Spleen (tissue), 11 donors: Measurements from ENCODE around the gene DNAJB13. TPM values are rescaled to one million over a fixed set of nuclear protein-coding genes. Genes with fewer than 3 reads are reported as not detected.

ENCODE experiments used
- DNase-seq: peaks from one replicate; pipeline ENCODE4 v3.0.0-alpha.2; 2020
- H3K27ac ChIP-seq, 8 donors: fragments of 200-600 bp; sonication (generic) in 7 of 8; 1 replicate in 4 of 8; 2 replicates in 4 of 8; pipeline versions ENCODE4 v1.5.0 to v1.8.0; 2016 to 2021; ENCODE audit warnings: inconsistent platforms in 4 of 8, mild to moderate bottlenecking in 4 of 8, moderate library complexity in 1 of 8
- H3K27me3 ChIP-seq, 7 donors: fragments of 200-600 bp; sonication (generic) in 6 of 7; replicated peaks in 1 of 7; 1 replicate in 4 of 7; 2 replicates in 3 of 7; pipeline versions ENCODE4 v1.5.0 to v1.8.0; 2016 to 2021; ENCODE audit warnings: inconsistent platforms in 3 of 7, mild to moderate bottlenecking in 1 of 7
- H3K36me3 ChIP-seq, 6 donors: fragments of 200-600 bp; sonication (generic) in 5 of 6; 1 replicate in 4 of 6; 2 replicates in 2 of 6; pipeline versions ENCODE4 v1.5.0 to v1.8.0; 2016 to 2021; ENCODE audit warnings: inconsistent platforms in 2 of 6
- H3K4me1 ChIP-seq, 6 donors: fragments of 200-600 bp; sonication (generic) in 5 of 6; 1 replicate in 3 of 6; 2 replicates in 3 of 6; pipeline versions ENCODE4 v1.5.0 to v1.8.0; 2016 to 2021; ENCODE audit warnings: inconsistent platforms in 3 of 6
- H3K4me3 ChIP-seq, 8 donors: fragments of 200-600 bp; sonication (generic) in 7 of 8; 1 replicate in 4 of 8; 2 replicates in 4 of 8; pipeline versions ENCODE4 v1.5.0 to v1.8.0; 2016 to 2021; ENCODE audit warnings: inconsistent platforms in 4 of 8, mild to moderate bottlenecking in 4 of 8, moderate library complexity in 2 of 8
- H3K9me3 ChIP-seq, 8 donors: fragments of 200-600 bp; sonication (generic) in 7 of 8; 1 replicate in 4 of 8; 2 replicates in 4 of 8; pipeline versions ENCODE4 v1.5.0 to v1.8.0; 2016 to 2021; ENCODE audit warnings: inconsistent platforms in 4 of 8
- POLR2A ChIP-seq, 3 donors: fragments of 450-650 bp; IDR thresholded peaks; one replicate each; pipeline ENCODE4 v1.5.1; 2017; ENCODE audit warnings: antibody characterized with exemption in 3 of 3, mild to moderate bottlenecking in 1 of 3
- POLR2AphosphoS5 ChIP-seq, 3 donors: sonication (generic); formaldehyde crosslinking; IDR thresholded peaks; one replicate each; pipeline ENCODE4 v1.5.1; 2017; ENCODE audit warnings: antibody characterized with exemption in 3 of 3
- WGBS, 5 donors: extraction: QIAGEN DNeasy Blood & Tissue Kit in 3 of 5; methylation state at CpG; one replicate each; pipeline versions ENCODE4 v1.1.5 to v1.1.7; 2013 to 2018; 5-methylcytosine and 5-hydroxymethylcytosine counted together
- intact Hi-C: fragments of 100-400 bp; cut with DNase I; formaldehyde crosslinking; loops from one replicate; pipeline ENCODE4 v1.15.0; 2023; ENCODE audit warnings: low total_unique reads
- polyA plus RNA-seq, 3 donors: library from polyadenylated mRNA; stranded (reverse); fragments of 200-250 nt; gene quantifications; one replicate each; pipeline ENCODE4 v1.2.1, GENCODE V29; 2013
- total RNA-seq, 7 donors: library from RNA; depleted of rRNA in 3 of 7; stranded (reverse); fragments of >200 nt in 3 of 7; fragmentation: NEBNext Ultra II Directional in 4 of 7; extraction: Animal tissue kit (Norgen Biotek cat#: 25700) in 4 of 7; gene quantifications; one replicate each; pipeline versions ENCODE4 v1.1.0 to v1.2.1, GENCODE V29; 2016 to 2021
- TF ChIP-seq, protein P1 (sequence below), 11 experiments: fragments of 200-600 bp in 7 of 11; fragments of 450-650 bp in 4 of 11; sonication (generic) in 4 of 11; IDR thresholded peaks in 8 of 11; conservative IDR thresholded peaks in 3 of 11; 1 replicate in 7 of 11; 2 replicates in 4 of 11; pipeline versions ENCODE4 v1.4.0 to v1.8.0; 2016 to 2021; ENCODE audit warnings: antibody characterized with exemption in 11 of 11, inconsistent platforms in 4 of 11, mild to moderate bottlenecking in 1 of 11
- donor health status: healthy with polysubstance abuse.
- donor health status: DM: no; HTN: no; CAD: no; lungs with moderate emphysema.
- donor health status: DM: no; HTN: no; CAD: no.
- donor health status: Bipolar disorder and iron deficiency.
- donor health status: healthy.
- donor health status: DM: no; HTN: no; CAD: no.
- donor health status: DM: yes; HTN: yes; CAD: no.

DNAJB13 gene
- total and polyA plus RNA-seq, 10 donors, result 0.04 to 0.32 (median 0.06) TPM; not detected in 7

- WGBS, 5 donors, result 81 to 89% (median 85%) methylated on average over 18 of the region's 18 CpGs
- no peak overlapping the region for H3K4me3 ChIP-seq
- H3K4me1 ChIP-seq, result peaks cover 0 to 8% (median 0%) of the 10 kb centered on the region in 6 donors
- peaks cover 0 to 26% (median 0%) of the 10 kb centered on the region in 7 donors for H3K27me3 ChIP-seq
- intact Hi-C loops, result no loop called here
- TF ChIP-seq POLR2AphosphoS5 (IDR thresholded peaks at IDR 0.05) (no peak), POLR2A (IDR thresholded peaks at IDR 0.05) (no peak)
- TF ChIP-seq, protein P1, sequence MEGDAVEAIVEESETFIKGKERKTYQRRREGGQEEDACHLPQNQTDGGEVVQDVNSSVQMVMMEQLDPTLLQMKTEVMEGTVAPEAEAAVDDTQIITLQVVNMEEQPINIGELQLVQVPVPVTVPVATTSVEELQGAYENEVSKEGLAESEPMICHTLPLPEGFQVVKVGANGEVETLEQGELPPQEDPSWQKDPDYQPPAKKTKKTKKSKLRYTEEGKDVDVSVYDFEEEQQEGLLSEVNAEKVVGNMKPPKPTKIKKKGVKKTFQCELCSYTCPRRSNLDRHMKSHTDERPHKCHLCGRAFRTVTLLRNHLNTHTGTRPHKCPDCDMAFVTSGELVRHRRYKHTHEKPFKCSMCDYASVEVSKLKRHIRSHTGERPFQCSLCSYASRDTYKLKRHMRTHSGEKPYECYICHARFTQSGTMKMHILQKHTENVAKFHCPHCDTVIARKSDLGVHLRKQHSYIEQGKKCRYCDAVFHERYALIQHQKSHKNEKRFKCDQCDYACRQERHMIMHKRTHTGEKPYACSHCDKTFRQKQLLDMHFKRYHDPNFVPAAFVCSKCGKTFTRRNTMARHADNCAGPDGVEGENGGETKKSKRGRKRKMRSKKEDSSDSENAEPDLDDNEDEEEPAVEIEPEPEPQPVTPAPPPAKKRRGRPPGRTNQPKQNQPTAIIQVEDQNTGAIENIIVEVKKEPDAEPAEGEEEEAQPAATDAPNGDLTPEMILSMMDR (IDR thresholded peaks at IDR 0.05 in 8 of 11, conservative IDR thresholded peaks at IDR 0.05 in 3 of 11), result no peak
- H3K36me3 ChIP-seq, result no peaks in the 10 kb centered on the region
- no peaks in the 10 kb centered on the region for H3K9me3 ChIP-seq
- no peak for DNase-seq
- no peak overlapping the region for H3K27ac ChIP-seq
Measured at GRCh38 chr11:73958521-73959141, 7.8 kb downstream of the DNAJB13 start.

DNA sequence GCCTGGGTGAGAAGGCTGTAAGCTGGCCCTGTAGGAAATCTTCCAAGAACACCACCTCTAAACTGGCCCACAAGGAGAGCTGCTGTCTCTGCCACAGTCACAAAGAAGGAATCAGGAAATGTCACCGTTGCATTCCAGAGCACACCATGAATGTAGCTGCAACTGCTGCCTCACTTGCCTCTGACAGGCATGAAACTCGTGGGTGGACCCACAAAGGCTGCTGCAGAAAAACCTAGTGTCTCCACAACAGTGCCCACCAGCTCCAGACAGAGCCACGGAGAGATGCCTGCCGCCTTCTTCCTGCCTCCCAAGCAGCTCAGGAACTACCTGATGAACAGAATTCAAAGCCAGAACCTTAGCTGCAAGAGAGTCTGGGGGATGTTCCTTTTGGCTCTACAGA is 10.5 kb downstream of the DNAJB13 start:
- H3K4me1 ChIP-seq, result peaks cover 0 to 24% (median 8%) of the 10 kb centered on the region in 6 donors
- H3K27ac ChIP-seq, result no peak overlapping the region
- no peak for DNase-seq
- H3K27me3 ChIP-seq, result peaks cover 0 to 23% (median 0%) of the 10 kb centered on the region in 7 donors
- no peak overlapping the region for H3K4me3 ChIP-seq
- H3K36me3 ChIP-seq, result no peaks in the 10 kb centered on the region
- TF ChIP-seq POLR2A (IDR thresholded peaks at IDR 0.05) (no peak), POLR2AphosphoS5 (IDR thresholded peaks at IDR 0.05) (no peak)
- 54 to 78% (median 71%) methylated on average over 4 of the region's 4 CpGs for WGBS, 5 donors
- H3K9me3 ChIP-seq, result no peaks in the 10 kb centered on the region
- intact Hi-C loops, result loop anchor here (10.0 kb wide), 1 partner anchor 213 kb away; the partner anchor contains the start of genes C2CD3 and PPME1

DNA sequence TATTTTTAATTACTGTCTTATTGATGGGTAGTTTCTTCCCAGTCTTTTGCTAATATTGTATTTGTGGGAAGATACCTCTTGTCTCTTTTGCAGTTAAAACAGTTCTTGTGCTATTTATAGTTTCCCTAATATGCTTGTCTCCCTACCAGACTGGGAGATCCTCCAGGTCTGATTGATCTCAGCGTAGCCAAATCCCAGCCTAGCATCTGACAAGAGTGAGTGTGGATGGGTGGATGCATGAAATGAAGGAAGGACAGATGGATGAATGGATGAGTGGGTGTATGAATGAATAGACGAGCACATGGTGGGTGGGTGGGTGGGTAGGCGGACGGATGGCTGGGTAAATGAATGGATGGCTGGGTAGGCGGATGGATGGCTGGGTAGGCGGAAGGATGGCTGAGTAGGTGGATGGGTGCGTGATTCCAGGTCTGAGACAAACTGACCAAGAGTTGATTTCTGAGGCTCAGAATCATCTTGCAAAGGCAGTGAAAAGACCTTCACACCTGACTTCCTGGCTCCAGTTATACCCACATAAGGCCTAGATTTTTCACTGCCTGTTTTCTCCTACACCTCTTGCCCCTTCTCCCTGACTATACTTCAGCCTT is 11.4 kb downstream of the DNAJB13 start:
- H3K27ac ChIP-seq, result no peak overlapping the region
- H3K27me3 ChIP-seq, result peaks cover 0 to 14% (median 0%) of the 10 kb centered on the region in 7 donors
- no peak overlapping the region for H3K4me3 ChIP-seq
- DNase-seq, result no peak
- peaks cover 0 to 21% (median 8%) of the 10 kb centered on the region in 6 donors for H3K4me1 ChIP-seq
- no peaks in the 10 kb centered on the region for H3K9me3 ChIP-seq
- no peak for TF ChIP-seq POLR2AphosphoS5 (IDR thresholded peaks at IDR 0.05)
- TF ChIP-seq, protein P1 (IDR thresholded peaks at IDR 0.05 in 8 of 11, conservative IDR thresholded peaks at IDR 0.05 in 3 of 11), result no peak
- TF ChIP-seq POLR2A (IDR thresholded peaks at IDR 0.05), result no peak
- no peaks in the 10 kb centered on the region for H3K36me3 ChIP-seq
- intact Hi-C loops, result loop anchor here (10.0 kb wide), 1 partner anchor 213 kb away; the partner anchor contains the start of genes C2CD3 and PPME1
- 74 to 86% (median 82%) methylated on average over 7 of the region's 7 CpGs for WGBS, 5 donors

DNA sequence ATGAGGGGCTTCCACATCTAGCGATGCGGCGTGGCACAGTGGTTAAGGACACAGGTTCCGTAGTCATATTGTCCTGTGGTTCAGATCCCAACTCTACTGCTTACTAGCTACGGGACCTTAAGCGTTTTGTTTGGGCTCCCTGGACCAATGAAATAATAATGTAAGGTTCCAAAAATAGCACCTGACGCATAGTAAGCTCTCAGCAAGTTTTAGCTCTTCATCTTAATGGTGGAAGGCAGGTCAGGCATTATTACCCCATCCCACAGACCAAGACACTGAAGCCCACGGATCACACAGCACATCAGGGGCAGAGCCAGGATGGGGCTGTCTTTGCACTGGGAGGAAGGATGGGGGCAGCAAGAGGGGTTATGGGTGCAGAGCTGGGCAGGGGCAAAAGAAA is 13.0 kb downstream of the DNAJB13 start:
- TF ChIP-seq POLR2AphosphoS5 (IDR thresholded peaks at IDR 0.05) (no peak), POLR2A (IDR thresholded peaks at IDR 0.05) (no peak)
- TF ChIP-seq, protein P1 (IDR thresholded peaks at IDR 0.05 in 8 of 11, conservative IDR thresholded peaks at IDR 0.05 in 3 of 11), result no peak
- Histone ChIP-seq H3K36me3 (no peaks in the 10 kb centered on the region), H3K4me3 (no peak overlapping the region), H3K9me3 (no peaks in the 10 kb centered on the region), H3K27me3 (peaks cover 0 to under 1% (median 0%) of the 10 kb centered on the region in 7 donors), H3K27ac (no peak overlapping the region), H3K4me1 (peaks cover 0 to 29% (median 8%) of the 10 kb centered on the region in 6 donors)
- peak; percentile 43 for DNase-seq
- intact Hi-C loops, result loop anchor here (10.0 kb wide), 1 partner anchor 211 kb away; the partner anchor contains the start of genes C2CD3 and PPME1
- 65 to 84% (median 80%) methylated on average over 8 of the region's 8 CpGs for WGBS, 5 donors
